ENCODE measurements around the gene PRKN. TPM values are rescaled to one million over a fixed set of nuclear protein-coding genes. Genes with fewer than 3 reads are reported as not detected.

Gene PRKN
- total RNA-seq, 1 donor from 2014 or later = 25.5 TPM

DNA sequence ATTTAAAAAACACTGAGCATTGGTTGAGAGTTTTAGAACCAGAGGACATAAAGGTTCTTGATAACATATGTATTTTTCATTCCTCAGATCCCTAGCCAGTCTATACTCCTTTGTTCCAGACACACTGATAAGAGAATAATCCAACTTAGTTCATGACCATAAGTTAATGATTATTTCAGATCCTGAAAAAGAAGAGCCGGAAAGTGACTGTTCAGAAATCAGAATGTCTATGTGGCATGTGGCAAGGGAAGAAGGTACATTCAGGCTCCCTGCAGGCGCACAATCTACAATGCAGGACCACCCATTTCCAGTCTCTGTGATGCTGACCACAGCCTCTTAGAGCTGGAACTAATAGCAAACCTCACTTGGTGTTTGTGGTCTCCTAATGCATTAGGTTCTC, 787.0 kb downstream of the PRKN start:
- DNase-seq = no peak
- Histone ChIP-seq H3K9me3 (replicated peaks) (peaks cover 9% of the 10 kb centered on the region), H3K27me3 (ENCODE audit: low read depth) (no peaks in the 10 kb centered on the region), H3K4me3 (no peak overlapping the region), H3K27ac (replicated peaks) (no peak overlapping the region), H3K36me3 (no peaks in the 10 kb centered on the region), H3K4me1 (no peaks in the 10 kb centered on the region)
- intact Hi-C loops (cut with micrococcal nuclease) = no loop called here
- no peak for TF ChIP-seq CTCF (IDR thresholded peaks at IDR 0.05; ENCODE audit: borderline replicate concordance)

DNA sequence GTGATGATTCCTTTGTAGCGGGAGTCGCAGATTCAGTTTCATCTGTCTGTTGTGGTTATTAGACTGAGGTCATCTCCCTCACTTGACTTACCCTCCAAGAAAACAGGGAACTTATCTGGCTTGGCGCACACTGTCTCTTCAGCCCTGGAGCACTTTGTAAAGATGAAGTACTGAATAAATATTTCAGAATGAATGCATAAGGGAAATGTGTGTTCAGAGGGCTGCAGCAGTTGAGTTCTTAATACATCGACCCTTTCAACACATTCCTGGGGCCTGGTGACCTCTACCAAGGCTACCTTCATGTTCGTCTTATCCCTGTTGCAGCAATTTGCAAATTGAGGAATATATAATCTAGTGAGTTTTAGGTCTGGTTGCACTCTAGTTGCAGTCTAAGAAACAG, 801.2 kb downstream of the PRKN start:
- Histone ChIP-seq H3K27ac (replicated peaks) (no peak overlapping the region), H3K27me3 (ENCODE audit: low read depth) (no peaks in the 10 kb centered on the region), H3K9me3 (replicated peaks) (no peaks in the 10 kb centered on the region), H3K36me3 (no peaks in the 10 kb centered on the region), H3K4me3 (no peak overlapping the region), H3K4me1 (no peaks in the 10 kb centered on the region)
- DNase-seq = no peak
- intact Hi-C loops (cut with micrococcal nuclease) = no loop called here
- no peak for TF ChIP-seq CTCF (IDR thresholded peaks at IDR 0.05; ENCODE audit: borderline replicate concordance)

DNA sequence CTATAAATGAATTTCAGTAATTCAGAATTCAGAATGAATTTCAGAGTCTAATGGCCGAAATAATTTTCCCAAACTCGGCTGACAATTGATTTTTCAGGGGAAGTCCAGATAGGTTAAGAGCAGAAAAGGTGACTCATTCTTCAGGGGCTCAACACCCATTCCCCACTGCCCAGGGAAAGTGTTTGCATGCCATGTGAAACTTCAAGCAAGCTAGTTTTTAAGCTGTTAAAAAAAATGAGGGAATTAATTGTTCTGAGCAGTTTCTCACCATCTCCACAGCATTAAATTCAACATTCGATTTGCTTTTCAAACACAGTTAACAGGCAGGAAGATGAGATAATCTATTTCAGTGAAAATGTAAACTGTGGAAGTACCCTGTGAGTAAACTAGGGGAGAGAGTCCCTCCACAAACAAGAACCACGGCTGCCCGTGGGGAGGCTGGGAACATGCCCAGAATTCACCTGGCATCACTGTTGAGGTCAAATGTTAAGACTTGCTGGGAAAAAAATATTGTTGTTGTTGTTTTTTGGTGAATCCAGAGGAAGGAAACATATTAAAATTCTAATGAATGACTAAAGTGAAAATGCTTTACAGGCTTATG, 803.0 kb downstream of the PRKN start:
- Histone ChIP-seq H3K9me3 (replicated peaks) (no peaks in the 10 kb centered on the region), H3K27ac (replicated peaks) (no peak overlapping the region), H3K4me3 (no peak overlapping the region), H3K4me1 (no peaks in the 10 kb centered on the region), H3K27me3 (ENCODE audit: low read depth) (no peaks in the 10 kb centered on the region), H3K36me3 (no peaks in the 10 kb centered on the region)
- no peak for TF ChIP-seq CTCF (IDR thresholded peaks at IDR 0.05; ENCODE audit: borderline replicate concordance)
- no peak for DNase-seq
- intact Hi-C loops (cut with micrococcal nuclease) = no loop called here

- no peaks in the 10 kb centered on the region for H3K27me3 ChIP-seq (ENCODE audit: low read depth)
- no peaks in the 10 kb centered on the region for H3K36me3 ChIP-seq
- no peak overlapping the region for H3K27ac ChIP-seq (replicated peaks)
- TF ChIP-seq CTCF (IDR thresholded peaks at IDR 0.05; ENCODE audit: borderline replicate concordance) = peak; percentile 57
- no peaks in the 10 kb centered on the region for H3K4me1 ChIP-seq
- intact Hi-C loops (cut with micrococcal nuclease) = no loop called here
- no peak overlapping the region for H3K4me3 ChIP-seq
- DNase-seq = peak; percentile 20
- H3K9me3 ChIP-seq (replicated peaks) = no peaks in the 10 kb centered on the region
Observed at GRCh38 chr6:161922631-161923119, 804.9 kb downstream of the PRKN start.

GRCh38 chr6:161921602-161922395, 805.8 kb downstream of the PRKN start:
- Histone ChIP-seq H3K4me3 (no peak overlapping the region), H3K9me3 (replicated peaks) (no peaks in the 10 kb centered on the region), H3K36me3 (no peaks in the 10 kb centered on the region), H3K27ac (replicated peaks) (no peak overlapping the region), H3K27me3 (ENCODE audit: low read depth) (no peaks in the 10 kb centered on the region), H3K4me1 (no peaks in the 10 kb centered on the region)
- no peak for DNase-seq
- intact Hi-C loops (cut with micrococcal nuclease) = no loop called here
- TF ChIP-seq CTCF (IDR thresholded peaks at IDR 0.05; ENCODE audit: borderline replicate concordance) = no peak
